HCT116 (cell line): ENCODE measurements around the gene ZNF496. TPM values are rescaled to one million over a fixed set of nuclear protein-coding genes. Genes with fewer than 3 reads are reported as not detected.

ENCODE experiments used
- ATAC-seq: fragments of 200-7000 bp; cut with Tn5 transposase; 2 replicates; pipeline ENCODE4 v1.9.1; 2020; ENCODE audit warnings: mild to moderate bottlenecking, moderate library complexity
- BruUV-seq: library from RNA; stranded (reverse); fragments of 400-500 nt; replicated peaks from 2 replicates; lab custom pipeline; 2021; lab: Mats Ljungman, UMichigan
- CTCF ChIA-PET: fragments of 300-600 bp; sonication (Branson Sonifier 250); formaldehyde crosslinking; loops from one replicate; lab custom pipeline; 2021; ENCODE audit warnings: antibody characterized with exemption; lab: Charles Lee
- POLR2A ChIA-PET: fragments of 300-600, 350-600 bp; sonication (Branson Sonifier 250); formaldehyde crosslinking; loops from one replicate; lab custom pipeline; 2021; ENCODE audit warnings: antibody characterized with exemption; lab: Charles Lee
- RAD21 ChIA-PET, 2 experiments: fragments of 300-600 bp; sonication (Branson Sonifier 250); formaldehyde crosslinking; loops; one replicate each; lab custom pipeline; 2023; ENCODE audit warnings: low total read pairs in 2 of 2; ENCODE audit not compliant: uncharacterized antibody in 2 of 2, unreplicated experiment in 2 of 2, low non-redundant PET in 1 of 2; lab: Charles Lee
- DNase-seq: peaks from one replicate; pipeline ENCODE4 v3.0.0-alpha.2; 2010; ENCODE audit warnings: low read depth, low spot score
- H2AFZ ChIP-seq: fragments of 200-600 bp; shearing (Covaris generic), sonication (generic); 2 replicates; pipeline ENCODE4 v1.6.1; 2017; ENCODE audit warnings: low read depth, mixed run types, mixed read lengths, antibody characterized with exemption, low read length; ENCODE audit not compliant: poor library complexity, severe bottlenecking
- H3K27ac ChIP-seq: 2 replicates; pipeline ENCODE4 v1.5.1; 2012; ENCODE audit warnings: low read depth, low read length
- H3K27me3 ChIP-seq: fragments of 200-600 bp; sonication (generic); 2 replicates; pipeline ENCODE4 v1.6.1; 2016; ENCODE audit warnings: mixed run types, low read length, mixed read lengths; ENCODE audit not compliant: insufficient read depth
- H3K36me3 ChIP-seq, 2 experiments: fragments of 200-500 bp in 1 of 2; fragments of 200-600 bp in 1 of 2; sonication (Bioruptor generic) in 1 of 2; sonication (generic) in 1 of 2; 2 replicates each; pipeline versions ENCODE4 v1.5.1 to v1.6.1; 2014 to 2016; ENCODE audit warnings: low read length in 2 of 2, inconsistent platforms in 1 of 2, mixed read lengths in 1 of 2, mixed run types in 1 of 2; ENCODE audit not compliant: insufficient read depth in 2 of 2, control insufficient read depth in 1 of 2
- H3K4me1 ChIP-seq, 2 experiments: fragments of 200-600 bp in 1 of 2; sonication (generic) in 1 of 2; 2 replicates each; pipeline versions ENCODE4 v1.5.1 to v1.6.1; 2012 to 2017; ENCODE audit warnings: low read length in 2 of 2, inconsistent platforms in 1 of 2, mild to moderate bottlenecking in 1 of 2, mixed read lengths in 1 of 2, mixed run types in 1 of 2, moderate library complexity in 1 of 2; ENCODE audit not compliant: insufficient read depth in 2 of 2, control insufficient read depth in 1 of 2
- H3K4me2 ChIP-seq: fragments of 200-600 bp; sonication (generic); 2 replicates; pipeline ENCODE4 v1.6.1; 2017; ENCODE audit warnings: mixed run types, low read length, mixed read lengths
- H3K4me3 ChIP-seq, 2 experiments: fragments of 200-600 bp in 1 of 2; sonication (generic) in 1 of 2; replicated peaks in 1 of 2; 2 replicates each; pipeline ENCODE4 v1.5.1; 2011 to 2016; ENCODE audit warnings: low read length in 2 of 2, control low read depth in 1 of 2, low read depth in 1 of 2, mild to moderate bottlenecking in 1 of 2, mixed read lengths in 1 of 2, mixed run types in 1 of 2
- H3K79me2 ChIP-seq: fragments of 200-600 bp; sonication (generic); 2 replicates; pipeline ENCODE4 v1.6.1; 2017; ENCODE audit warnings: mild to moderate bottlenecking, mixed run types, low read length, moderate library complexity, mixed read lengths; ENCODE audit not compliant: insufficient read depth
- H3K9ac ChIP-seq: fragments of 200-600 bp; sonication (generic); 2 replicates; pipeline ENCODE4 v1.6.1; 2016; ENCODE audit warnings: low read length, mixed read lengths
- H3K9me2 ChIP-seq: fragments of 200-600 bp; sonication (generic), shearing (Covaris generic); 2 replicates; pipeline ENCODE4 v1.6.1; 2017; ENCODE audit warnings: mixed run types, mild to moderate bottlenecking, moderate library complexity; ENCODE audit not compliant: insufficient read depth
- H3K9me3 ChIP-seq, 2 experiments: fragments of 200-500 bp in 1 of 2; fragments of 200-600 bp in 1 of 2; sonication (Bioruptor generic) in 1 of 2; sonication (generic) in 1 of 2; 2 replicates each; pipeline ENCODE4 v1.6.1; 2014 to 2017; ENCODE audit warnings: low read length in 2 of 2, mixed read lengths in 2 of 2, inconsistent platforms in 1 of 2, low read depth in 1 of 2, mild to moderate bottlenecking in 1 of 2, mixed run types in 1 of 2, moderate library complexity in 1 of 2; ENCODE audit not compliant: control insufficient read depth in 1 of 2, insufficient read depth in 1 of 2
- H4K20me1 ChIP-seq: fragments of 200-600 bp; sonication (generic), shearing (Covaris generic); 2 replicates; pipeline ENCODE4 v1.6.1; 2017; ENCODE audit warnings: mixed run types, mild to moderate bottlenecking, moderate library complexity; ENCODE audit not compliant: insufficient read depth
- ATF3 ChIP-seq: IDR thresholded peaks from 2 replicates; pipeline ENCODE4 v1.6.1; 2012
- EGR1 ChIP-seq: IDR thresholded peaks from 2 replicates; pipeline ENCODE4 v1.6.1; 2012; ENCODE audit warnings: low read depth
- ELF1 ChIP-seq: IDR thresholded peaks from 2 replicates; pipeline ENCODE4 v1.6.1; 2012; ENCODE audit warnings: low read depth, borderline replicate concordance
- FOSL1 ChIP-seq: IDR thresholded peaks from 2 replicates; pipeline ENCODE4 v1.6.1; 2012; ENCODE audit warnings: low read depth
- MAX ChIP-seq: IDR thresholded peaks from 2 replicates; pipeline ENCODE4 v1.6.1; 2012
- POLR2AphosphoS5 ChIP-seq: IDR thresholded peaks from 2 replicates; pipeline ENCODE4 v1.6.1; 2011; ENCODE audit warnings: mild to moderate bottlenecking, low read depth, low read length, moderate library complexity
- REST ChIP-seq: IDR thresholded peaks from 2 replicates; pipeline ENCODE4 v1.6.1; 2012; ENCODE audit warnings: low read depth
- SIN3A ChIP-seq: IDR thresholded peaks from 2 replicates; pipeline ENCODE4 v1.6.1; 2012; ENCODE audit warnings: low read depth
- SP1 ChIP-seq: IDR thresholded peaks from 2 replicates; pipeline ENCODE4 v1.6.1; 2012; ENCODE audit warnings: low read depth
- TCF7L2 ChIP-seq: IDR thresholded peaks from 2 replicates; pipeline ENCODE4 v1.7.0; 2011; ENCODE audit warnings: borderline replicate concordance, inconsistent platforms; ENCODE audit not compliant: insufficient read depth, insufficient read length; ENCODE audit errors: extremely low read depth
- ZBTB33 ChIP-seq: IDR thresholded peaks from 2 replicates; pipeline ENCODE4 v1.6.1; 2011; ENCODE audit warnings: mild to moderate bottlenecking, low read length, moderate library complexity; ENCODE audit not compliant: insufficient replicate concordance; ENCODE audit errors: extremely low read depth
- ZNF274 ChIP-seq: fragments of 200-500 bp; sonication (Bioruptor generic); IDR thresholded peaks from 2 replicates; pipeline ENCODE4 v1.6.1; 2014; ENCODE audit warnings: mild to moderate bottlenecking, low read depth, low read length, inconsistent platforms
- intact Hi-C: fragments of 100-400 bp; cut with micrococcal nuclease; formaldehyde crosslinking; loops from 2 replicates; pipeline ENCODE4 v1.10.0; 2022
- total RNA-seq: library from RNA; stranded (reverse); gene quantifications from one replicate; pipeline ENCODE4 v1.2.1, GENCODE V29; 2021; ENCODE audit not compliant: unreplicated experiment

The ZNF496 gene
- total RNA-seq, 1 experiment from 2014 or later = 37.4 TPM

GRCh38 chr1:247324204-247324787 lies 7.4 kb downstream of the ZNF496 start:
- DNase-seq (no peak), ATAC-seq (no peak)
- Histone ChIP-seq H3K9me3 (no peaks in the 10 kb centered on the region), H3K4me2 (no peak overlapping the region), H3K27me3 (no peaks in the 10 kb centered on the region), H3K27ac (no peak overlapping the region), H3K36me3 (peaks cover 39 to 44% of the 10 kb centered on the region in 2 experiments), H2AFZ (no peak overlapping the region), H3K9me2 (no peaks in the 10 kb centered on the region), H4K20me1 (0 out of 2 replicates have a peak, but pooled peaks cover 3% of the 10 kb centered on the region), H3K79me2 (peaks cover 26% of the 10 kb centered on the region; the same call in 1 of the 2 replicates), H3K4me3 (no peak overlapping the region), H3K9ac (no peak overlapping the region), H3K4me1 (no peaks in the 10 kb centered on the region)
- RAD21 ChIA-PET = no interaction called here
- TF ChIP-seq MAX (no peak), POLR2AphosphoS5 (no peak), TCF7L2 (no peak), SIN3A (no peak), EGR1 (no peak), ZBTB33 (no peak), ATF3 (no peak), ELF1 (no peak), ZNF274 (no peak), FOSL1 (no peak), REST (no peak), SP1 (no peak)
- BruUV-seq = no TSS peak
- POLR2A ChIA-PET = no interaction called here
- intact Hi-C loops = no loop called here
- CTCF ChIA-PET = no interaction called here
